K562 (cell line): ENCODE data around the gene CBX2. TPM values are rescaled to one million over a fixed set of nuclear protein-coding genes. Genes with fewer than 3 reads are reported as not detected.

ENCODE experiments used
- HCFC1 ChIP-seq: IDR thresholded peaks from 2 replicates; pipeline ENCODE4 v1.6.1; 2012; ENCODE audit warnings: low read depth, low read length, improper control_type of control experiment
- HDAC2 ChIP-seq: fragments of 450-650 bp; IDR thresholded peaks from 2 replicates; pipeline ENCODE4 v1.6.1; 2016; ENCODE audit warnings: mild to moderate bottlenecking
- NCOR1 ChIP-seq: fragments of 450-650 bp; IDR thresholded peaks from 2 replicates; pipeline ENCODE4 v1.6.1; 2016; ENCODE audit warnings: mild to moderate bottlenecking, moderate library complexity
- NFRKB ChIP-seq: fragments of 450-650 bp; IDR thresholded peaks from 2 replicates; pipeline ENCODE4 v1.6.1; 2016; ENCODE audit warnings: low read depth
- NR4A1 ChIP-seq, 2 experiments: fragments of 250-450 bp in 1 of 2; fragments of 450-650 bp in 1 of 2; sonication (Bioruptor Pico) in 1 of 2; IDR thresholded peaks; 2 replicates each; pipeline versions ENCODE4 v1.4.0 to v1.6.1; 2016 to 2020; ENCODE audit warnings: mild to moderate bottlenecking in 2 of 2, missing compliant biosample characterization in 1 of 2, missing genetic modification characterization in 1 of 2, moderate library complexity in 1 of 2
- POLR2AphosphoS2 ChIP-seq: IDR thresholded peaks from 2 replicates; pipeline ENCODE4 v1.6.1; 2012; ENCODE audit warnings: low read length, improper control_type of control experiment
- RHOXF2B ChIP-seq: fragments of 250-450 bp; sonication (Bioruptor Pico); conservative IDR thresholded peaks from 2 replicates; pipeline ENCODE4 v1.5.1; 2021
- SETDB1 ChIP-seq: IDR thresholded peaks from one replicate; pipeline ENCODE4 v1.6.1; 2012; ENCODE audit warnings: low read length, control low read depth, inconsistent platforms
- SOX6 ChIP-seq: fragments of 450-650 bp; IDR thresholded peaks from 2 replicates; pipeline ENCODE4 v1.6.1; 2014; ENCODE audit warnings: mild to moderate bottlenecking
- TAF1 ChIP-seq: IDR thresholded peaks from 2 replicates; pipeline ENCODE4 v1.6.1; 2011; ENCODE audit warnings: mild to moderate bottlenecking, low read length, moderate library complexity; ENCODE audit not compliant: insufficient read depth, control insufficient read depth, severe bottlenecking; ENCODE audit errors: extremely low read depth
- ZBTB43 ChIP-seq: sonication (generic); formaldehyde crosslinking; IDR thresholded peaks from 2 replicates; pipeline ENCODE4 v1.8.0; 2023; ENCODE audit warnings: mild to moderate bottlenecking, missing genetic modification reagents
- ZEB2 ChIP-seq: fragments of 450-650 bp; IDR thresholded peaks from 2 replicates; pipeline ENCODE4 v1.6.1; 2016
- ZNF3 ChIP-seq: fragments of 250-450 bp; sonication (Bioruptor Pico); IDR thresholded peaks from 2 replicates; pipeline ENCODE4 v1.5.0; 2021; ENCODE audit warnings: mild to moderate bottlenecking, moderate library complexity
- ZNF316 ChIP-seq: fragments of 450-650 bp; IDR thresholded peaks from 2 replicates; pipeline ENCODE4 v1.6.1; 2016
- ZNF766 ChIP-seq: fragments of 200-800 bp; sonication (Bioruptor generic); conservative IDR thresholded peaks from 2 replicates; pipeline ENCODE4 v1.6.1; 2016; ENCODE audit warnings: missing genetic modification characterization, missing compliant biosample characterization
- ZNF79 ChIP-seq: fragments of 250-450 bp; sonication (Bioruptor Pico); IDR thresholded peaks from 2 replicates; pipeline ENCODE4 v1.4.0; 2020; ENCODE audit warnings: low read depth, mild to moderate bottlenecking, moderate library complexity
- ZZZ3 ChIP-seq: fragments of 450-650 bp; IDR thresholded peaks from 2 replicates; pipeline ENCODE4 v1.6.1; 2016; ENCODE audit warnings: antibody characterized with exemption, mild to moderate bottlenecking, moderate library complexity
- polyA plus RNA-seq, 8 experiments: library from polyadenylated mRNA; depleted of rRNA in 4 of 8; stranded (reverse) in 5 of 8; unstranded in 3 of 8; fragments of >200 nt; fragmentation: Nextera tagmentation in 2 of 8; fragmentation: Illumina TruSeq in 1 of 8; extraction: Ambion mirVana in 2 of 8; extraction: Trizol in 1 of 8; gene quantifications; 2 replicates each; pipeline versions ENCODE4 v1.2.1 to v1.2.3, GENCODE V29; 2011 to 2014; ENCODE audit warnings: inconsistent platforms in 1 of 8, missing spikeins in 1 of 8
- total RNA-seq, 7 experiments: library from RNA; depleted of rRNA in 6 of 7; stranded (reverse); fragments of >200 nt in 6 of 7; fragmentation: Illumina TruSeq in 2 of 7; extraction: Trizol in 2 of 7; gene quantifications; 2 replicates each; pipeline versions ENCODE4 v1.2.1 to v1.2.3, GENCODE V29; 2011 to 2021; ENCODE audit warnings: low replicate concordance in 1 of 7
- TF ChIP-seq, protein P1 (sequence below): sonication (generic); formaldehyde crosslinking; IDR thresholded peaks from 2 replicates; pipeline ENCODE4 v1.8.1; 2023; ENCODE audit warnings: mild to moderate bottlenecking, missing genetic modification reagents
- TF ChIP-seq, protein P2 (sequence below): sonication (generic); formaldehyde crosslinking; IDR thresholded peaks from 2 replicates; pipeline ENCODE4 v1.4.0; 2020; ENCODE audit warnings: mild to moderate bottlenecking, missing genetic modification reagents
- TF ChIP-seq, protein P3 (sequence below): fragments of 450-650 bp; IDR thresholded peaks from 2 replicates; pipeline ENCODE4 v1.6.1; 2016; ENCODE audit warnings: antibody characterized with exemption

Gene CBX2
- total and polyA plus RNA-seq, 9 of the 15 experiments (the other 6 are each of a cell fraction or from before 2014, with no cell fraction given), result 0.66 to 26.9 (median 13.9) TPM

DNA sequence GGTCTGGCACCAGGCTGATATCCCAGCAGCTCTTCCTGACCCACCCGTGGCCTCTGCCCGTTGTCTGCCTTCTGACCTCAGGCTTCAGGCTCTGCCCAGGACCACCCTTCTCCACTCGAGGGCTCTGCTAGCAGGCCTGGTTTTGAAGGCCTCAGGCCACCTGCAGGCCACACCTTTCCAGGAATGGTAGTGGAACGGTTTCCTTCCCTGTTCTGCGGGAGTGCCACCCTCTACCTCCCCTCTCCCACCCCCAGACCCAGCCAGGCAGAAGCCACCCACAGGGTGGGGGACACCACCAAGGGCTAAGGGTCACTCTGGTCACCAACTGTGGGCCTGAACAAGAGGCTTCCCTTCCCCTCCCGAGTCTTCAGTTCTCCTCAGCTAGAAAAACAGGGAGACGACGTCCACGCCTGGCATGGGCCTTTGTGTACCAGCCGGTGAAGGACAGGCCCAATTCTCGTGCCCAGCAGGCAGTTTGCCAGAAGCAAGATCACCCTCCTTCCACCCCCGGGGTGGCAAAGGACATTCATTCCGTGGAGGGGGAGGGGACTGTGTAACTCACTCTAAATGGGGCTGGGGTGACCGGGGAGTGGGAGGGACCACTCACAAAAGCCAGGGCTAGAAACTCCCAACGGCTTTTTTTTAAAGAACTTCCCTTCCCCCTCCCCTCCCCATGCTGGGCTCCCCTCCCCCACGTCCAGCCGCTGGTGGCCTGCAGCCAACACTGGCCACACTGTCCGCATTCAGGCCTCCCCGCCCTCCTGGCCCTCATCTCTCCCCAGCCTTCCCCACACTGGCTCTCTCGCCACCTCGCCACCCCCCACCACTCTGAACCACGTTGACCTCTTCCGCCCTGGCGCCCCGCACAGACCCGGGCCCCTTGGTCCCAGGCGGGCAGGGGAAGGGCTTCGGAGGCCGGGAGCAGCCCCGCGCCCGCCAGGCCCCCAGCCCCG is 53.6 kb downstream of the CBX2 start (continued):
- TF ChIP-seq, protein P1, sequence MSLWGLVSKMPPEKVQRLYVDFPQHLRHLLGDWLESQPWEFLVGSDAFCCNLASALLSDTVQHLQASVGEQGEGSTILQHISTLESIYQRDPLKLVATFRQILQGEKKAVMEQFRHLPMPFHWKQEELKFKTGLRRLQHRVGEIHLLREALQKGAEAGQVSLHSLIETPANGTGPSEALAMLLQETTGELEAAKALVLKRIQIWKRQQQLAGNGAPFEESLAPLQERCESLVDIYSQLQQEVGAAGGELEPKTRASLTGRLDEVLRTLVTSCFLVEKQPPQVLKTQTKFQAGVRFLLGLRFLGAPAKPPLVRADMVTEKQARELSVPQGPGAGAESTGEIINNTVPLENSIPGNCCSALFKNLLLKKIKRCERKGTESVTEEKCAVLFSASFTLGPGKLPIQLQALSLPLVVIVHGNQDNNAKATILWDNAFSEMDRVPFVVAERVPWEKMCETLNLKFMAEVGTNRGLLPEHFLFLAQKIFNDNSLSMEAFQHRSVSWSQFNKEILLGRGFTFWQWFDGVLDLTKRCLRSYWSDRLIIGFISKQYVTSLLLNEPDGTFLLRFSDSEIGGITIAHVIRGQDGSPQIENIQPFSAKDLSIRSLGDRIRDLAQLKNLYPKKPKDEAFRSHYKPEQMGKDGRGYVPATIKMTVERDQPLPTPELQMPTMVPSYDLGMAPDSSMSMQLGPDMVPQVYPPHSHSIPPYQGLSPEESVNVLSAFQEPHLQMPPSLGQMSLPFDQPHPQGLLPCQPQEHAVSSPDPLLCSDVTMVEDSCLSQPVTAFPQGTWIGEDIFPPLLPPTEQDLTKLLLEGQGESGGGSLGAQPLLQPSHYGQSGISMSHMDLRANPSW, result no peak
- TF ChIP-seq ZNF79 (CRISPR knock-in tag), result 0 out of 2 replicates have a peak, but pooled peaks have one; percentile 17
- peak; percentile 66 for TF ChIP-seq NCOR1
- 0 out of 2 replicates have a peak, but pooled peaks have one; percentile 3 for TF ChIP-seq RHOXF2B
- TF ChIP-seq ZNF3 (CRISPR knock-in tag), result no peak
- peak; percentile 10; the same call in 1 of the 2 replicates for TF ChIP-seq HCFC1
- peak; percentile 97 for TF ChIP-seq NFRKB
- no peak for TF ChIP-seq POLR2AphosphoS2
- TF ChIP-seq HDAC2, result no peak
- TF ChIP-seq ZNF766 (CRISPR knock-in tag), result peak; percentile 73
- no peak for TF ChIP-seq NR4A1 (CRISPR knock-in tag; IDR thresholded peaks at IDR 0.05)
- TF ChIP-seq NR4A1 (tag; IDR thresholded peaks at IDR 0.05), result peak; percentile 92
- TF ChIP-seq SETDB1, result no peak
- TF ChIP-seq SOX6, result no peak
- TF ChIP-seq, protein P2, sequence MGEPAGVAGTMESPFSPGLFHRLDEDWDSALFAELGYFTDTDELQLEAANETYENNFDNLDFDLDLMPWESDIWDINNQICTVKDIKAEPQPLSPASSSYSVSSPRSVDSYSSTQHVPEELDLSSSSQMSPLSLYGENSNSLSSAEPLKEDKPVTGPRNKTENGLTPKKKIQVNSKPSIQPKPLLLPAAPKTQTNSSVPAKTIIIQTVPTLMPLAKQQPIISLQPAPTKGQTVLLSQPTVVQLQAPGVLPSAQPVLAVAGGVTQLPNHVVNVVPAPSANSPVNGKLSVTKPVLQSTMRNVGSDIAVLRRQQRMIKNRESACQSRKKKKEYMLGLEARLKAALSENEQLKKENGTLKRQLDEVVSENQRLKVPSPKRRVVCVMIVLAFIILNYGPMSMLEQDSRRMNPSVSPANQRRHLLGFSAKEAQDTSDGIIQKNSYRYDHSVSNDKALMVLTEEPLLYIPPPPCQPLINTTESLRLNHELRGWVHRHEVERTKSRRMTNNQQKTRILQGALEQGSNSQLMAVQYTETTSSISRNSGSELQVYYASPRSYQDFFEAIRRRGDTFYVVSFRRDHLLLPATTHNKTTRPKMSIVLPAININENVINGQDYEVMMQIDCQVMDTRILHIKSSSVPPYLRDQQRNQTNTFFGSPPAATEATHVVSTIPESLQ (CRISPR knock-in tag), result 0 out of 2 replicates have a peak, but pooled peaks have one; percentile 59
- TF ChIP-seq ZNF316, result no peak
- TF ChIP-seq TAF1, result peak; percentile 58
- no peak for TF ChIP-seq ZEB2
- TF ChIP-seq, protein P3, sequence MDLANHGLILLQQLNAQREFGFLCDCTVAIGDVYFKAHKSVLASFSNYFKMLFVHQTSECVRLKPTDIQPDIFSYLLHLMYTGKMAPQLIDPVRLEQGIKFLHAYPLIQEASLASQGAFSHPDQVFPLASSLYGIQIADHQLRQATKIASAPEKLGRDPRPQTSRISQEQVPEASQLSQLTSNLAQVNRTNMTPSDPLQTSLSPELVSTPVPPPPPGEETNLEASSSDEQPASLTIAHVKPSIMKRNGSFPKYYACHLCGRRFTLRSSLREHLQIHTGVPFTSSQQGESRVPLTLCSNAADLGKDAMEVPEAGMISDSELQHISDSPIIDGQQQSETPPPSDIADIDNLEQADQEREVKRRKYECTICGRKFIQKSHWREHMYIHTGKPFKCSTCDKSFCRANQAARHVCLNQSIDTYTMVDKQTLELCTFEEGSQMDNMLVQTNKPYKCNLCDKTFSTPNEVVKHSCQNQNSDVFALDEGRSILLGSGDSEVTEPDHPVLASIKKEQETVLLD, result peak; percentile 54; the same call in 1 of the 2 replicates
- TF ChIP-seq ZZZ3, result no peak
- TF ChIP-seq ZBTB43 (CRISPR knock-in tag), result no peak
